GM11168 (cell line): ENCODE measurements around the gene ZNF276.
"Not testable (repeated sequence)": the region's sequence is repeated elsewhere in the genome, so short reads cannot be mapped to it uniquely, and the experiment has no call there.

Experiments used
- in situ Hi-C: fragments of 300-500 bp; cut with MboI; formaldehyde crosslinking; loops from one replicate; pipeline ENCODE4 v1.12.0; 2022; ENCODE audit warnings: low sequenced_read_pairs; ENCODE audit not compliant: unreplicated experiment

The ZNF276 gene

DNA sequence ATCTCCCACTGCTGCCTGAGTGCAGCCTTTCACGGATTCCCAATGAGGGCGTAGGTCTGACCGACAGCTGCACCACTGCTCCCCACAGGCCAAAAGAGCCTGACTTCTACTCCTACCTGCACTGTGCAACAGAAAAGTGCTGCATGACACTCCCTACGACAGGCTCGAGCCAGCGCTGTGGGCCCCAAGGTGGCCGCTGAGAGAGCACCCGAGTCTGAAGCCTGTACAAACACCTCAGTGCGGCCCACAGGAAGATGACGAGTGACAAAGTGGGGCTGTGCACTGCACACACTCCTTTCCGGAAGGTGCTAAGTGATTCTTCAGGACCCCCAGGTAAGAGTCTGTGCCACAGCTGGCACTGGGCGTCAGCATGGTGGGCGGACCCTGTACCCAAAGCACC, 53.9 kb downstream of the ZNF276 start:
- in situ Hi-C loops = no loop called here

GRCh38 chr16:89778211-89778610, 56.9 kb downstream of the ZNF276 start:
- in situ Hi-C loops = not testable (repeated sequence)

DNA sequence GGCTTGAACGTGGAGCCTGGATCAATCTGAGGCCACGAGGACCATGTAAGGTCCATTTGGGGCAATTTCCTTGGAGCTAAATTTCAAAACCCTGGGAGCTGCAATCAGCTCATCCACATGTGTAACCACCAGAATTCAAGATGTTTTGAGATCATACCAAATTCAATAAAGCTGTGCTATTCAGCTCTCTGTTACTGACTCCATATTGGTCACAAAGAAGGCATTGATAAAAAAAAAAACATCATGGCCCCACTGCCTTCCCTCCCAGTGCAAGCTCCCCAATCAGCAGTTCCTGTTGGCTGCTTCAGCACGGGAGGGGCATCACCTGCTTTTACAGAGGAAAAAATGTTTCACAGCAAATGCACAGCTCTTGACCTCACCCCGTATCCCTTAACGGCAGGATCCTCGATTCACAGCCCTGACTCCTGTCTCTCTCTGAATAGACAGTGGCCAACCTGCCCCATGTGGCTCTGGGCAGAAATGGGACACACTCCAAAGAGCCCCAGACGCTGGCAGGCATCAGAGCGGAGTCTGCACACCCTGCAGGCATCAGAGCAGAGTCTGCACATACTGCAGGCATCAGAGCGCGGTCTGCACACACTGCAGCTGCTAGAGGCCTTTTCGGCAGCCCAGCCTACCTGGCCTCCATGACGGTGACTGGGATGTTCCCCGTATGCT, 58.0 kb downstream of the ZNF276 start:
- in situ Hi-C loops = no loop called here

- in situ Hi-C loops = no loop called here
These were observed 58.6 kb downstream of the ZNF276 start for GRCh38 chr16:89779909-89780305.

GRCh38 chr16:89782489-89782888, 61.2 kb downstream of the ZNF276 start:
- in situ Hi-C loops = no loop called here

- in situ Hi-C loops = not testable (repeated sequence)
These were observed 62.6 kb downstream of the ZNF276 start for GRCh38 chr16:89783952-89784351.

DNA sequence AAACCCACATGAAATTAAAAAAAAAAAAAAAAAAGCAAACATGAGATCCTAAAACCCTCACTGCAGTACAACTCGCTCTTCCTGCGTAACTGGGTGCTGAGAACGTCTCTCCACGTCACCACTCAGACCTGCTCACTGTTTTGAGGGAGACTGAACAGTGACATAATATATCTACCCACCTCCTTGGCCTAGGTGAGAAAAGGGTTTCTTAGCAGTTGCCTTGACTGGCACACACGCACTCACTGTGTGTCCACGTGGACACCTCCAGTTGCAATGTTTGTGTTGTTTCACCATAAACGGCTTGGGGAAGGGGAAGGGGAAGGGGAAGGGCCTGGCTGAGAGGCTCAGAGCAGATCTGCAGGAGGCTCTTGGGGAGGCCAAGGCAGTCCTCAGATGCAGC, 63.1 kb downstream of the ZNF276 start:
- in situ Hi-C loops = no loop called here

DNA sequence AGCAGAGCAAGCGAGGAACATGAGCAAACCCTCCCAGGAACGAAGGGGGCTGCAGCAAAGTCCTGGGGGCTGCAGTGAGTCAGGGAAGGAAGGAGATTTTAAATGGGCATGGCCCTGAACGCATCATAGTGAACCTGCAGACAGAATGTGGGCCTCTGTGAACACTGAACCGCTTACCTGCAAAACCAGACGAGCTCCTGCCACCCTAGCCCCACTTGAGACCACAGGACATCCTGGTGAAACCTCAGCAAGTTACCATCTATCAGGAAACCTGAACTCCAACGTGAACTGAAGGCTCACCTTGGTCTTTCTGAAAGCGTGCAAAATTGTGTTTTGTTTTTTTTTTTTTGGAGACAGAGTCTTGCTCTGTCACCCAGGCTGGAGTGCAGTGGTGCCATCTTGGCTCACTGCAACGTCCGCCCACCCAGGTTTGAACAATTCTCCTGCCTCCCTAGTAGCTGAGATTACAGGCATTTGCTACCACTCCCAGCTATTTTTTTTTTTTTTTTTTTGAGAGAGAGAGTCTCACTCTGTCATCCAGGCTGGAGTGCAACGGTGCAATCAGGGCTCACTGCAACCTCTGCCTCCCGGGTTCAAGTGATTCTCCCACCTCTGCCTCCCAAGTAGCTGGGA, 64.3 kb downstream of the ZNF276 start:
- in situ Hi-C loops = no loop called here

DNA sequence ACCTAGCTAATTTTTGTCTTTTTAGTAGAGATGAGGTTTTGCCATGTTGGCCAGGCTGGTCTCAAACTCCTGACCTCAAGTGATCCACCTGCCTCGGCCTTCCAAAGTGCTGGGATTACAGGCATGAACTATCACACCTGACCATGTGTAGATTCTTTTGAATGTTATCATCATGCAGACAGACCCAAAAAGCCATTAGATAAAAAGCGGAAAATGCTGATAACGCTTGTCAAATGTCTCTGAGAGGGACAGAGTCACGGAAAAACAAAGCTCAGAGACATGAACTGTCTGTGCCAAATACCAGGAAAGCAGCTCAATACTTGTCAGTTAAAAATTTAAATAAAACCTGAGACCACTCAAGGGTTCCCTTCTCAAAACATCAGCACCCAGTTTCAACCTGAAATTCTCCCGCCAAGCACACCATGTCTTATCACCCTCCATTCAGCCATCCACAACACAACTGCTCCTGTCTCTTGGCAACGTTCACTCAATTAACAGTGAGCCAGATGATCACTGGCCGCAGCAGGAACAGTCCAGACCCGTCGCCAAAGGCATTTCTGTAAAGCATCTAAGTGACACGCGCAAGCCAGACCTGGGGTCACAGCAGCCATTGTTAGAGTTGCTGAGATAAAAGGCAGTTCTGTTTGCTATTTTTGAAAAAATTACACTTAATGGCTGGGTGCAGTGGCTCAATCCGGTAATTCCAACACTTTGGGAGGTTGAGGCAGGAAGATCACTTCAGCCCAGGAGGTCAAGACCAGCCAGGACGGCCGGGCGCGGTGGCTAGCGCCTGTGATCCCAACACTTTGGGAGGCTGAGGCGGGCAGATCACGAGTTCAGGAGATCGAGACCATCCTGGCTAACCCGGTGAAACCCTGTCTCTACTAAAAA, 65.4 kb downstream of the ZNF276 start:
- in situ Hi-C loops = no loop called here

GRCh38 chr16:89787365-89787805, 66.0 kb downstream of the ZNF276 start:
- in situ Hi-C loops = no loop called here
